ENCODE data around the gene FREM3. TPM values are rescaled to one million over a fixed set of nuclear protein-coding genes. Genes with fewer than 3 reads are reported as not detected.
"Not testable (repeated sequence)": the region's sequence is repeated elsewhere in the genome, so short reads cannot be mapped to it uniquely, and the experiment has no call there.

Gene FREM3
- total RNA-seq, 1 experiment from 2014 or later: 0.15 TPM

GRCh38 chr4:143736861-143737260 lies 36.4 kb upstream of the FREM3 start:
- Mint-ChIP-seq H3K36me3 (no peaks in the 10 kb centered on the region), H3K9me3 (peaks cover 10% of the 10 kb centered on the region), H3K4me1 (no peaks in the 10 kb centered on the region), H3K4me3 (no peak overlapping the region), H3K27ac (no peak overlapping the region), H3K27me3 (ENCODE audit: low read depth) (no peaks in the 10 kb centered on the region)
- TF ChIP-seq JAZF1 (CRISPR knock-in tag; IDR thresholded peaks at IDR 0.05): no peak
- no peak for TF ChIP-seq ZNF219 (CRISPR knock-in tag; IDR thresholded peaks at IDR 0.05; ENCODE audit: borderline replicate concordance)
- no peak for TF ChIP-seq AFF4 (CRISPR knock-in tag; IDR thresholded peaks at IDR 0.05; ENCODE audit: borderline replicate concordance)
- TF ChIP-seq ZNF396 (CRISPR knock-in tag; IDR thresholded peaks at IDR 0.05; ENCODE audit: borderline replicate concordance): no peak
- TF ChIP-seq ZNF416 (CRISPR knock-in tag; IDR thresholded peaks at IDR 0.05): no peak
- TF ChIP-seq OVOL2 (CRISPR knock-in tag; IDR thresholded peaks at IDR 0.05; ENCODE audit: borderline replicate concordance): no peak
- TF ChIP-seq MXD4 (CRISPR knock-in tag; IDR thresholded peaks at IDR 0.05; ENCODE audit: borderline replicate concordance): no peak
- no peak for TF ChIP-seq ESRRA (CRISPR knock-in tag; IDR thresholded peaks at IDR 0.05; ENCODE audit: borderline replicate concordance)
- no peak for TF ChIP-seq ZNF423 (CRISPR knock-in tag; IDR thresholded peaks at IDR 0.05)
- TF ChIP-seq STAT6 (CRISPR knock-in tag; conservative IDR thresholded peaks at IDR 0.05; ENCODE audit: low read depth): no peak
- no peak for TF ChIP-seq NFYB (CRISPR knock-in tag; conservative IDR thresholded peaks at IDR 0.05; ENCODE audit: low read depth)
- TF ChIP-seq CREM (CRISPR knock-in tag; IDR thresholded peaks at IDR 0.05): no peak
- TF ChIP-seq ZNF512 (CRISPR knock-in tag; IDR thresholded peaks at IDR 0.05; ENCODE audit: borderline replicate concordance): no peak
- TF ChIP-seq ARID4B (CRISPR knock-in tag; IDR thresholded peaks at IDR 0.05; ENCODE audit: borderline replicate concordance): no peak
- TF ChIP-seq NR3C1 (CRISPR knock-in tag; conservative IDR thresholded peaks at IDR 0.05; ENCODE audit: low read depth): no peak
- TF ChIP-seq FOXJ3 (CRISPR knock-in tag; IDR thresholded peaks at IDR 0.05; ENCODE audit: borderline replicate concordance): no peak
- DNase-seq (ENCODE audit: low spot score): no peak
- no peak for ATAC-seq
- POLR2A ChIA-PET: no interaction called here
- CTCF ChIA-PET: no interaction called here

GRCh38 chr4:143736061-143736460 lies 35.6 kb upstream of the FREM3 start:
- H3K27ac Mint-ChIP-seq; ATAC-seq; H3K4me3 Mint-ChIP-seq; DNase-seq (ENCODE audit: low spot score); POLR2A ChIA-PET; H3K27me3 Mint-ChIP-seq (ENCODE audit: low read depth); H3K36me3 Mint-ChIP-seq; CTCF ChIA-PET; H3K4me1 Mint-ChIP-seq: not testable (repeated sequence)
- peaks cover 10% of the 10 kb centered on the region for H3K9me3 Mint-ChIP-seq
